Sigmoid colon (tissue), 4 donors: Measurements from ENCODE around the gene TRIM63.

ENCODE experiments used
- EP300 ChIP-seq, 4 donors: sonication (generic); formaldehyde crosslinking; IDR thresholded peaks; one replicate each; pipeline ENCODE4 v1.6.1; 2017; ENCODE audit warnings: antibody characterized with exemption in 4 of 4
- POLR2A ChIP-seq, 2 donors: fragments of 450-650 bp; IDR thresholded peaks; one replicate each; pipeline ENCODE4 v1.6.1; 2016; ENCODE audit warnings: antibody characterized with exemption in 2 of 2, mild to moderate bottlenecking in 2 of 2, moderate library complexity in 2 of 2
- POLR2AphosphoS5 ChIP-seq, 4 donors: sonication (generic); formaldehyde crosslinking; IDR thresholded peaks; one replicate each; pipeline ENCODE4 v1.6.1; 2017; ENCODE audit warnings: antibody characterized with exemption in 4 of 4
- TF ChIP-seq, protein P1 (sequence below), 4 experiments: fragments of 450-650 bp in 3 of 4; fragments of 200-600 bp in 1 of 4; IDR thresholded peaks; one replicate each; pipeline ENCODE4 v1.5.1; 2016 to 2019; ENCODE audit warnings: antibody characterized with exemption in 4 of 4, mild to moderate bottlenecking in 3 of 4, moderate library complexity in 2 of 4

DNA sequence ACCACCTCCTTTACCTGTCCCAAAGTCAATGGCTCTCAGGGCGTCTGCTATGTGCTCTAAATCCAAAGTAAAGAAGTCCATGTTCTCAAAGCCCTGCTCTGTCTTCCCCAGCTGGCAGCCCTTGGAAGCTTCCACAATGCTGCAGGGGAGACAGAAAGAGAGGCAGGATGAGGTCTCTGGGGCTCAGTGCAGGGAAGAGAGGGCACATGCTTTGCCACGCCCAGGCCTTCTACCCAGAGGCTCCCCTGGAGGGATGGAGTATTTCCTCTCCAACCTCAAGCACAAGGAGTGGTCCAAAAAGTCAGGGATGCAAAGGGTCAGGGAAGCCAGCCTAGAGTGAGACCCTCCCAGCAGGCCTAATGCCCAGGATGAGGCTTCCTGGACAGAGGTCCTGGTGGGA, 10.2 kb downstream of the TRIM63 start:
- TF ChIP-seq, protein P1, sequence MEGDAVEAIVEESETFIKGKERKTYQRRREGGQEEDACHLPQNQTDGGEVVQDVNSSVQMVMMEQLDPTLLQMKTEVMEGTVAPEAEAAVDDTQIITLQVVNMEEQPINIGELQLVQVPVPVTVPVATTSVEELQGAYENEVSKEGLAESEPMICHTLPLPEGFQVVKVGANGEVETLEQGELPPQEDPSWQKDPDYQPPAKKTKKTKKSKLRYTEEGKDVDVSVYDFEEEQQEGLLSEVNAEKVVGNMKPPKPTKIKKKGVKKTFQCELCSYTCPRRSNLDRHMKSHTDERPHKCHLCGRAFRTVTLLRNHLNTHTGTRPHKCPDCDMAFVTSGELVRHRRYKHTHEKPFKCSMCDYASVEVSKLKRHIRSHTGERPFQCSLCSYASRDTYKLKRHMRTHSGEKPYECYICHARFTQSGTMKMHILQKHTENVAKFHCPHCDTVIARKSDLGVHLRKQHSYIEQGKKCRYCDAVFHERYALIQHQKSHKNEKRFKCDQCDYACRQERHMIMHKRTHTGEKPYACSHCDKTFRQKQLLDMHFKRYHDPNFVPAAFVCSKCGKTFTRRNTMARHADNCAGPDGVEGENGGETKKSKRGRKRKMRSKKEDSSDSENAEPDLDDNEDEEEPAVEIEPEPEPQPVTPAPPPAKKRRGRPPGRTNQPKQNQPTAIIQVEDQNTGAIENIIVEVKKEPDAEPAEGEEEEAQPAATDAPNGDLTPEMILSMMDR (IDR thresholded peaks at IDR 0.05) = no peak
- no peak for TF ChIP-seq POLR2A (IDR thresholded peaks at IDR 0.05)
- no peak for TF ChIP-seq POLR2AphosphoS5 (IDR thresholded peaks at IDR 0.05)
- no peak for TF ChIP-seq EP300 (IDR thresholded peaks at IDR 0.05)
